GM12892 (cell line): ENCODE data around the gene HES2.
"Not testable (repeated sequence)": the region's sequence is repeated elsewhere in the genome, so short reads cannot be mapped to it uniquely, and the experiment has no call there.

Experiments used
- POLR2A ChIP-seq: IDR thresholded peaks from 2 replicates; pipeline ENCODE4 v1.6.1; 2011; ENCODE audit warnings: low read depth, low read length, control low read depth
- POLR2AphosphoS5 ChIP-seq: IDR thresholded peaks from 2 replicates; pipeline ENCODE4 v1.6.1; 2011; ENCODE audit warnings: low read depth, low read length, control low read depth
- TAF1 ChIP-seq: IDR thresholded peaks from 2 replicates; pipeline ENCODE4 v1.6.1; 2011; ENCODE audit warnings: low read depth, mild to moderate bottlenecking, control low read depth, low read length, borderline replicate concordance

GRCh38 chr1:6450486-6450885, 30.8 kb upstream of the HES2 start:
- TF ChIP-seq POLR2A, POLR2AphosphoS5, TAF1: not testable (repeated sequence)
